GM12872 (cell line): ENCODE measurements around the gene ARHGAP42.

Experiments
- TF ChIP-seq, protein P1 (sequence below): IDR thresholded peaks from 3 replicates; pipeline ENCODE4 v1.5.1; 2011; ENCODE audit warnings: low read depth, mild to moderate bottlenecking, low read length, moderate library complexity; ENCODE audit not compliant: insufficient read depth

ARHGAP42 gene

DNA sequence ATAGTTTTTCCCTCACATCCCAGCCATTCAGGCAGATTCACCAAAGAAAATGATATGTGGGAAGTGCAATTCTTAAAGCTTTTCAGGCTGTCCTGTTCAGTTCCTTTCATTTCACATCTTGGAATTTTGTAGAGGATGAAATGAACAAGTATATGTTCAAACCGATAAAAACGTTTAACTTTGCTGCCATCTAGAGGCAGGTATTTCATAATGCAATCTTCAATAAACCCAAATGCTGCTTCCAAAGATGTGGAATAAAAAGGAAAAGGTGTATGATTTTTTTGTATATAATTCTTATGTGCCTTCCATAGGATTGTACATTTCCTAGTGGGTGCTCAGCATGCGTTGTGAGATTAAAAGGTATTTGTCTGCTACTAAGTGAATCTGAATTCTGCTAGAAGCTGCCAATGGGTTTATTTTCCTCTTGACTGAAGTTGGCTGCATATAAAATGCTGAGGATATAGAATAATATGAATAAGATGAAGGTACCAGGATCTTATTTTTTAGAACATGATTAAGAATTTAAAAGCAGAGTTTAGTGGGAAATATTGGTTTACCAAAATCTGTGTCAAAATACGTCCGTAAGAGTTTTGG lies 243.2 kb downstream of the ARHGAP42 start:
- TF ChIP-seq, protein P1, sequence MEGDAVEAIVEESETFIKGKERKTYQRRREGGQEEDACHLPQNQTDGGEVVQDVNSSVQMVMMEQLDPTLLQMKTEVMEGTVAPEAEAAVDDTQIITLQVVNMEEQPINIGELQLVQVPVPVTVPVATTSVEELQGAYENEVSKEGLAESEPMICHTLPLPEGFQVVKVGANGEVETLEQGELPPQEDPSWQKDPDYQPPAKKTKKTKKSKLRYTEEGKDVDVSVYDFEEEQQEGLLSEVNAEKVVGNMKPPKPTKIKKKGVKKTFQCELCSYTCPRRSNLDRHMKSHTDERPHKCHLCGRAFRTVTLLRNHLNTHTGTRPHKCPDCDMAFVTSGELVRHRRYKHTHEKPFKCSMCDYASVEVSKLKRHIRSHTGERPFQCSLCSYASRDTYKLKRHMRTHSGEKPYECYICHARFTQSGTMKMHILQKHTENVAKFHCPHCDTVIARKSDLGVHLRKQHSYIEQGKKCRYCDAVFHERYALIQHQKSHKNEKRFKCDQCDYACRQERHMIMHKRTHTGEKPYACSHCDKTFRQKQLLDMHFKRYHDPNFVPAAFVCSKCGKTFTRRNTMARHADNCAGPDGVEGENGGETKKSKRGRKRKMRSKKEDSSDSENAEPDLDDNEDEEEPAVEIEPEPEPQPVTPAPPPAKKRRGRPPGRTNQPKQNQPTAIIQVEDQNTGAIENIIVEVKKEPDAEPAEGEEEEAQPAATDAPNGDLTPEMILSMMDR = peak; percentile 48; the same call in 2 of the 3 replicates

DNA sequence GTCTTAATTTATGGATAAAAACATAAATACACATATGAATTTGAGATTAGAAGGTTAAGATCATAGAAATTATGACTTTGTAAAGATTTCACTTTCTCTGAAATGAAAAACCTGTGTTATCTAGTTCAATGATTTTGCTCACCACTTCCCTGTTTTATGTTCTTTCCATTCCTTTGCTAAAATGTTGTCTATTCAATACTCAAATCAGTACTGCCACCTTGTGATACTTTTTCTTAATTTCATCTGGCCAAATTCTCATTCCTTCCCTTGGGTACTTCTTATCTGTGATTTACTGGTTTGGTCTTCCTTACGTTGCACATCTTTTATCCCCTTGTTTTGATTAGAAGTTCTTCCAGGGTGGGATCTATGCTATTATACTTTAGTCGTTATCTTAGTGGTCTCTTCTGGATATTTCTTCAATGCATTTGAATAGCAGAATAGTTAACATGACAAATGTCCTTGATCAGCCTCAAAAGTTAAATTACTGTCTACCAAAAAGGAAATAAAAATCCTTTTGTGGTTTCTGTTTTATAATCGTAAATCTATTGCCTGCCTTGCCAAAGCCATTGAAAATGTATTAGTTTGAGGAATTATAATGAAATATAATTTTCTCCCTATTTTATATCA lies 245.5 kb downstream of the ARHGAP42 start:
- TF ChIP-seq, protein P1 = peak; percentile 26; the same call in 1 of the 3 replicates

DNA sequence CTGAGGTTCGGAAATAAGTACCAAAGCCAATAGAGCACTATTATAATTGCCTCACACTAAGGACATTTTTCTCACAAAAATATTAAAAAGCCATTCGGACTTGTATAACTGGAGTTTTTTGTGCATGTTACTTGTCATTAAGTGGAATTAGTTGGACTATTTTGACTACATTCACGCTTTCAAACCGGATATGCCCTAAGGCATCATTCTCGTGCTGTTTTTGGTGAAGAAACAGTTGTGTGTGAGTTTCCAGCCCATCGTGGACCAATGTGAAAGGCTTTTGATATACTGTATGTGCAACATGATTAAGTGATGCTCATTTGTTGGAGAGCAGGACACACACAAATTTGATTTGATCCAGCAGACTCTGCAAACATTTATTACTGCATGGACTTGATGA lies 249.7 kb downstream of the ARHGAP42 start:
- TF ChIP-seq, protein P1 = no peak

DNA sequence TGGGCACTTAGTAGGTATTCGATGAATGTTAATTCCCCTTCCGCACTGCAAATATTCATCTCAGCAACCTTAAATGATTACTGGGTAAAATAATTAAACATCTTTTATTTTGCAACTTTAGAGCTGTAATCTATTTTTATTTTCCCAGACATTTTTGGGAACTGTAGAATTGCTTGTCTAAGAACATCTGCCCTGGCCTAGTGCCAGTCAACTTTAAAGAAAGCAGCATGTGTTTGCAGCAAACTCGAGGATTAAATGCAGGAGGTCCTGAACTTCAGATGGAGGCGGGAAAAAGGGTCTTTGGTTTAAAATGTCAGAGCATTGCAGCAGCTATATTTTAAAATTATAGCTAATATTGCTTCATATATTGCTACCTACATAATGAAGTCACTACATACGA lies 252.5 kb downstream of the ARHGAP42 start:
- TF ChIP-seq, protein P1 = no peak

- TF ChIP-seq, protein P1 = no peak
These were observed 253.0 kb downstream of the ARHGAP42 start for GRCh38 chr11:100940111-100940510.

- TF ChIP-seq, protein P1 = no peak
These were observed 253.9 kb downstream of the ARHGAP42 start for GRCh38 chr11:100941033-100941432.

GRCh38 chr11:100942016-100942415 lies 254.9 kb downstream of the ARHGAP42 start:
- TF ChIP-seq, protein P1 = no peak
